NT2/D1 (cell line): ENCODE results near the gene BACE2.
"Not testable (repeated sequence)": the region's sequence is repeated elsewhere in the genome, so short reads cannot be mapped to it uniquely, and the experiment has no call there.

Experiments
- DNase-seq: peaks from one replicate; pipeline ENCODE4 v3.0.0-alpha.2; 2011; ENCODE audit warnings: low read depth, low spot score
- H3K27me3 ChIP-seq: 2 replicates; pipeline ENCODE4 v1.6.0; 2011; ENCODE audit warnings: mild to moderate bottlenecking; ENCODE audit not compliant: insufficient read length, insufficient read depth
- H3K36me3 ChIP-seq: 2 replicates; pipeline ENCODE4 v1.6.1; 2011; ENCODE audit warnings: mild to moderate bottlenecking, low read length, mixed read lengths; ENCODE audit not compliant: insufficient read depth, insufficient read length
- H3K4me1 ChIP-seq: 2 replicates; pipeline ENCODE4 v1.5.1; 2011; ENCODE audit not compliant: insufficient read depth, insufficient read length
- H3K4me3 ChIP-seq: 2 replicates; pipeline ENCODE4 v1.5.1; 2011; ENCODE audit warnings: low read depth; ENCODE audit not compliant: insufficient read length
- H3K9ac ChIP-seq: 2 replicates; pipeline ENCODE4 v1.6.0; 2011; ENCODE audit warnings: low read depth; ENCODE audit not compliant: insufficient read length
- H3K9me3 ChIP-seq: 2 replicates; pipeline ENCODE4 v1.5.1; 2011; ENCODE audit warnings: mild to moderate bottlenecking, low read length; ENCODE audit not compliant: insufficient read depth
- SUZ12 ChIP-seq: IDR thresholded peaks from 2 replicates; pipeline ENCODE4 v1.6.1; 2011; ENCODE audit not compliant: insufficient read length, insufficient read depth; ENCODE audit errors: extremely low read depth
- YY1 ChIP-seq: IDR thresholded peaks from 2 replicates; pipeline ENCODE4 v1.6.1; 2011; ENCODE audit not compliant: insufficient read length, insufficient read depth
- ZNF274 ChIP-seq: IDR thresholded peaks from 2 replicates; pipeline ENCODE4 v1.6.1; 2011; ENCODE audit warnings: mild to moderate bottlenecking, low read depth, low read length

BACE2 gene

DNA sequence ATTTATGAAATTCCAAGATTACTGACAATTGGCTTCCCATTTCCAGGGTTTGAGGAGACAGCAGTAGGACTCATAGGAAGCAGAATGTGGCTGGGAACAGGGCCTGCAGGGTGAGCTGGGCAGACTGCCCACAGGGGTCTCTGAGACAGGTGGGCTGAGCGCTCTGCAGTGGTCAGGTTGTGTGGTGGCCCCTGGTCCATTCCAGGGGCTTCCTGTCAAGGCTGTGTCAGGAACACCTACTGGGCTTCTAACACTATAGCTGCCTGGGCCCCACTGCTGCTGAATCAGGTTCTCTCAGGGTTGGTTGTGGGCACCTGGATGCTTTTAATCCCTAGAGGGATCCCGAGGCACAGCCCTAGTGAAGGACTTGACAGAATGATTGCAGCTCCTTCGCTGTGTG lies 72.1 kb downstream of the BACE2 start:
- no peak for DNase-seq
- no peaks in the 10 kb centered on the region for H3K27me3 ChIP-seq
- H3K9me3 ChIP-seq, result peaks cover 5% of the 10 kb centered on the region; the same call in 1 of the 2 replicates
- peaks cover 2% of the 10 kb centered on the region for H3K4me1 ChIP-seq
- H3K36me3 ChIP-seq, result peaks cover 48% of the 10 kb centered on the region
- H3K4me3 ChIP-seq, result no peak overlapping the region
- no peak overlapping the region for H3K9ac ChIP-seq
- TF ChIP-seq SUZ12, result no peak
- no peak for TF ChIP-seq ZNF274
- no peak for TF ChIP-seq YY1

- no peak for DNase-seq
- no peak overlapping the region for H3K4me3 ChIP-seq
- H3K36me3 ChIP-seq, result peaks cover 54% of the 10 kb centered on the region
- H3K9ac ChIP-seq, result no peak overlapping the region
- peaks cover 9% of the 10 kb centered on the region for H3K4me1 ChIP-seq
- peaks cover 5% of the 10 kb centered on the region; the same call in 1 of the 2 replicates for H3K9me3 ChIP-seq
- no peaks in the 10 kb centered on the region for H3K27me3 ChIP-seq
- TF ChIP-seq YY1, result no peak
- TF ChIP-seq SUZ12, result no peak
- TF ChIP-seq ZNF274, result no peak
These were observed 73.4 kb downstream of the BACE2 start for GRCh38 chr21:41241341-41241740.

DNA sequence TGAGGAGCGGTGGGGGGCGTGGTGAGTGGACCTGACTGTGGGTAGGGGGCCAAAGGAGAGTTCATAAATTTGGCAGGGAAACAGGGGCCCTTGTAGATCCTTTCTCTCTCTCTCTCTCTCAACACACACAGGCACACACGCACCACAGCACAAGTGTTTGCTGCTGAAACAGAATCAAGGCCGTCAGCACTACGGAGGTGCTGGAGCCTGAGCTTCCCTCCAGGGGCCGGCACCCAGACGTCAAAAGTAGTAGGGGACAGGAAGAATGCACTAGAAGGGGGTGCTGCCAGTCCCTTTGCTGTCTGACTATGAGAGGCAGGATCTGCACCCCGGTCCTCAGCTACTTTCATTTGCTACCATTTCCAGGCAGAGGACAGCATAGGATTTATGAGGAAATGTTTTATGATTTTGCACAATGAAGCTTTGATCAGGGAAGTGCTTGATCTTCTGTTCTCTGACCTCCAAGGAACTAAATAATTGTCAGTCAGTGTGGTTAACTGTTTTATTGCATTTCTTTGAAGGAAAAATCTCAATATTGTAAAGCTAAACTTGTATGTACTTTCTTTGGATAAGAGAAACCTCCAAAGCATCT lies 74.4 kb downstream of the BACE2 start:
- Histone ChIP-seq H3K36me3 (peaks cover 60% of the 10 kb centered on the region), H3K4me3 (no peak overlapping the region), H3K4me1 (peaks cover 9% of the 10 kb centered on the region), H3K9me3 (peaks cover 5% of the 10 kb centered on the region; the same call in 1 of the 2 replicates), H3K9ac (no peak overlapping the region), H3K27me3 (no peaks in the 10 kb centered on the region)
- DNase-seq, result no peak
- TF ChIP-seq YY1, result no peak
- no peak for TF ChIP-seq ZNF274
- TF ChIP-seq SUZ12, result no peak

DNA sequence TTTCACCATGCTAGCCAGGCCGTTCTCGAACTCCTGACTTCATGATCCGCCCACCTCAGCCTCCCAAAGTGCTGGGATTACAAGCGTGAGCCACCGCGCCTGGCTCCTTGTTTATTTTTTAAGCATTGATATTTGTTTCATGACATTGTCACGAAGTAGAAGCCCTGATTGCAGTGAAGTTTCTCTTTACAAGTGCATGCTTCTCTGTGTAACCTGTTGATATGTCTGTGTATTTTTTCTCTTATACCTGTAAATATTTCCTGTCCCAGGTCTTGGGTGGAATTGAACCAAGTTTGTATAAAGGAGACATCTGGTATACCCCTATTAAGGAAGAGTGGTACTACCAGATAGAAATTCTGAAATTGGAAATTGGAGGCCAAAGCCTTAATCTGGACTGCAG lies 75.1 kb downstream of the BACE2 start:
- H3K27me3 ChIP-seq, result no peaks in the 10 kb centered on the region
- H3K9ac ChIP-seq, result no peak overlapping the region
- peaks cover 9% of the 10 kb centered on the region for H3K4me1 ChIP-seq
- DNase-seq, result no peak
- peaks cover 3% of the 10 kb centered on the region; the same call in 1 of the 2 replicates for H3K9me3 ChIP-seq
- H3K36me3 ChIP-seq, result peaks cover 60% of the 10 kb centered on the region
- no peak overlapping the region for H3K4me3 ChIP-seq
- TF ChIP-seq YY1 (no peak), SUZ12 (no peak)

GRCh38 chr21:41244266-41244880 lies 76.4 kb downstream of the BACE2 start:
- not testable (repeated sequence) for H3K27me3 ChIP-seq, H3K9me3 ChIP-seq, H3K9ac ChIP-seq, H3K4me3 ChIP-seq, DNase-seq, H3K4me1 ChIP-seq
- H3K36me3 ChIP-seq, result peaks cover 66% of the 10 kb centered on the region

DNA sequence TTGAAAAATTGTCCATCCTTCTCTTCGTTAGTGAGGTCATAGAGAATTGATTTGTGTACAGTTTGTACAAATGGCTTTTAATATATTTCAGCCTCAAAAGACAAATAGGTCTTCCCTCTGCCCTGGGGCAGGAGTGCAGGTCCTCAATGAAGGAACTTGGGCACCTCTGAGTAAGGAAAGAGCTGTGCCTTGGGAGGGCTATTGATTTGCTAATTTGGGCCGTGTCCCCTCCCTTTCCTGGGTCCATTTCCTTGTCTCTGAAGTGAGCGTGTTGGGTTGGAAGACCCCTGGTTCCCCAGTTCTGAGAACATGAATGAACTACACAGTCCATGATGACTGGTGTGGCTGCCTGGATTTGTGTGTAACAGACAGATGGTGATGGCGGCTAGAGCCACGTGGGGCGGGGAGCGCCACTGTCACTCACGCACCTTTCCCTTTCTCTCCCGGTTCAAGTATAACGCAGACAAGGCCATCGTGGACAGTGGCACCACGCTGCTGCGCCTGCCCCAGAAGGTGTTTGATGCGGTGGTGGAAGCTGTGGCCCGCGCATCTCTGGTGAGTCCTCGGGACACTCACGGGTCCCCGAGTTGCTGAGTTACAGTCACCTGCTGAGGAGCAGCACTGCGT lies 77.7 kb downstream of the BACE2 start:
- no peak for DNase-seq
- no peaks in the 10 kb centered on the region for H3K27me3 ChIP-seq
- peaks cover 9% of the 10 kb centered on the region for H3K4me1 ChIP-seq
- no peaks in the 10 kb centered on the region for H3K9me3 ChIP-seq
- H3K9ac ChIP-seq, result no peak overlapping the region
- peaks cover 67% of the 10 kb centered on the region for H3K36me3 ChIP-seq
- H3K4me3 ChIP-seq, result no peak overlapping the region
- TF ChIP-seq YY1 (no peak), SUZ12 (no peak), ZNF274 (no peak)

DNA sequence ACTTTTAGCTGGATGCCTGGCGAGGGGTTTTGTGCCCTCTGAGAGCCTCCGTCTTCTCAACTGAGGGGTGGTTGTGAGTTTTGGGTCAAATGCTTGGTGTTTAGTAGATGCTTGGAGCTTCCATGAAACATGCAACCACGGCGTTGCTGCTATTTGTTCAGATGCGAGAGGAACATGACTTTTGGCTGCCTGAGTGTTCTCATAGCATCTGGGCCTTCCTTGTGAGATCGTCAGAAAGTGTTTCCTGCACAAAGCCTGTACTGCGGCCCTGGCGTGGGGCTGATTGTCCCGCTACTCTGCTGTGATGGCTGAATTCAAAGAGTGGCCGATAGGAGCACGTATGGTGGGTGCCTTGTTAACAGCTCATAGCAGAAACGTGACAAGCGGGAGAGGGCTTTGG lies 78.8 kb downstream of the BACE2 start:
- no peaks in the 10 kb centered on the region for H3K27me3 ChIP-seq
- no peak for DNase-seq
- no peaks in the 10 kb centered on the region for H3K9me3 ChIP-seq
- H3K9ac ChIP-seq, result no peak overlapping the region
- H3K36me3 ChIP-seq, result peaks cover 66% of the 10 kb centered on the region
- H3K4me1 ChIP-seq, result peaks cover 9% of the 10 kb centered on the region
- TF ChIP-seq YY1 (no peak), SUZ12 (no peak), ZNF274 (no peak)
- no peak overlapping the region for H3K4me3 ChIP-seq
